H1 (cell line): ENCODE measurements around the gene FAM53B. TPM values are rescaled to one million over a fixed set of nuclear protein-coding genes. Genes with fewer than 3 reads are reported as not detected.

Source experiments
- CHD7 ChIP-seq: fragments of 300-600 bp; sonication (generic); IDR thresholded peaks from 2 replicates; pipeline ENCODE4 v1.7.1; 2012; ENCODE audit warnings: low read length, moderate library complexity, mild to moderate bottlenecking, inconsistent platforms; ENCODE audit not compliant: insufficient replicate concordance
- polyA plus RNA-seq, 7 experiments: library from polyadenylated mRNA; depleted of rRNA in 3 of 7; stranded (reverse) in 5 of 7; unstranded in 2 of 7; fragments of >200 nt in 5 of 7; fragments of 200-250 nt in 2 of 7; gene quantifications; 1 replicate in 5 of 7; 2 replicates in 1 of 7; 4 replicates in 1 of 7; pipeline versions ENCODE4 v1.2.1 to v1.2.3, GENCODE V29; 2011 to 2013; ENCODE audit warnings: missing spikeins in 2 of 7, mixed read lengths in 2 of 7
- total RNA-seq: library from RNA; stranded (reverse); fragmentation: NEBNext Ultra II Directional; extraction: Animal tissue kit (Norgen Biotek cat#: 25700); gene quantifications from 2 replicates; pipeline ENCODE4 v1.2.1, GENCODE V29; 2021

Gene FAM53B
- total and polyA plus RNA-seq, 2 of the 8 experiments (the other 6 are each of a cell fraction or from before 2014, with no cell fraction given): 5.3 to 14.4 TPM

DNA sequence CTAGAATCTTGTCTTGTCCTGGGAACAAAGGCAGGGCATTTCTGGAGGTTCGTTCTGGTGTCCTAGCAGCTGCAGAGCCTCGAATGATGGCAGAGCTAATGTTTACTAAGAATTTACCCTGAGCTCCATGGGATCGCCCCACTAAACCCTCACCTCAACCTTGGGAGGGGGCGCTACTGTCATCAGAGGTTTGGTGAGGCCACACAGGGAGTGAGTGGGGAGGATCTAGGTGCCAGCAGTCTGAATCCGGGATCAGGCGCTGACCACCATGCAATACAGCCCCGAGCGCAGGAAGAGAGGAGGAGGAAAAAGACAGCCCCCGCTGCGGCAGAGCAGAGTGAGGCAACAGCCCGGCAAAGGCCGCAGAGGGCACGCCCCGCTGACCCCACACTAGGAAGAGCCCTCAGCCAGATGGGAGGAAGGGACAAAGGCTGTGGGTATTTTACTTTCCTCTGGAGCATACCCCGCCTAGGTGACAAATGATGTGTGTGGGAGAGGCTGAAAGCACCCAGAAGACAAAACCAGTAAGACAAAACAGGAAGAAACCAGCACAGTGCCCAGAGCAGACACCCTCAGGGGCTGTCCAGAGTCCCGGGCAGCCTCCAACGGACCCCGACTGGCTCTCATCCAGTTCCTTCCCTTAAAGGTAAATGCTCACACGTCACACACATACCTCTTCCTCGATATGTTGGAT, 103.5 kb downstream of the FAM53B start (continued):
- TF ChIP-seq CHD7: no peak
